Gastroesophageal sphincter (tissue), 4 donors: Measurements from ENCODE around the gene LIN54. TPM values are rescaled to one million over a fixed set of nuclear protein-coding genes. Genes with fewer than 3 reads are reported as not detected.

Source experiments
- ATAC-seq: fragments of 150-250 bp; one replicate; pipeline ENCODE4 v1.9.1; 2016; ENCODE audit warnings: mild to moderate bottlenecking, moderate library complexity
- H3K27ac ChIP-seq, 4 donors: fragments of 200-600 bp; sonication (generic) in 3 of 4; 1 replicate in 3 of 4; 2 replicates in 1 of 4; pipeline ENCODE4 v1.5.1; 2016 to 2019
- H3K27me3 ChIP-seq: fragments of 200-600 bp; sonication (generic); one replicate; pipeline ENCODE4 v1.5.1; 2019
- H3K36me3 ChIP-seq, 2 donors: fragments of 200-600 bp; sonication (generic); one replicate each; pipeline ENCODE4 v1.5.1; 2019; ENCODE audit warnings: control low read depth in 1 of 2
- H3K4me1 ChIP-seq, 3 donors: fragments of 200-600 bp; sonication (generic); 1 replicate in 2 of 3; 2 replicates in 1 of 3; pipeline ENCODE4 v1.5.1; 2016 to 2019; ENCODE audit warnings: control low read depth in 2 of 3
- H3K4me3 ChIP-seq, 2 donors: fragments of 200-600 bp; sonication (generic); one replicate each; pipeline ENCODE4 v1.5.1; 2019; ENCODE audit warnings: mild to moderate bottlenecking in 1 of 2, moderate library complexity in 1 of 2
- H3K9me3 ChIP-seq, 3 donors: fragments of 200-600 bp; sonication (generic); one replicate each; pipeline ENCODE4 v1.5.1; 2017 to 2019; ENCODE audit warnings: control low read depth in 2 of 3
- CTCF ChIP-seq, 4 experiments: fragments of 200-600 bp in 2 of 4; fragments of 450-650 bp in 2 of 4; sonication (generic) in 1 of 4; IDR thresholded peaks; one replicate each; pipeline ENCODE4 v1.5.1; 2017 to 2019; ENCODE audit warnings: antibody characterized with exemption in 4 of 4, mild to moderate bottlenecking in 2 of 4, moderate library complexity in 2 of 4
- EP300 ChIP-seq: sonication (generic); formaldehyde crosslinking; IDR thresholded peaks from one replicate; pipeline ENCODE4 v1.6.1; 2017; ENCODE audit warnings: antibody characterized with exemption, mild to moderate bottlenecking
- POLR2A ChIP-seq, 2 donors: fragments of 450-650 bp; IDR thresholded peaks; one replicate each; pipeline ENCODE4 v1.6.1; 2017; ENCODE audit warnings: antibody characterized with exemption in 2 of 2, mild to moderate bottlenecking in 2 of 2, moderate library complexity in 1 of 2
- POLR2AphosphoS5 ChIP-seq: sonication (generic); formaldehyde crosslinking; IDR thresholded peaks from one replicate; pipeline ENCODE4 v1.6.1; 2017; ENCODE audit warnings: antibody characterized with exemption
- WGBS, 2 donors: methylation state at CpG; one replicate each; pipeline ENCODE4 v1.1.5; 2018; ENCODE audit warnings: low coverage in 1 of 2; 5-methylcytosine and 5-hydroxymethylcytosine counted together
- total RNA-seq, 4 donors: library from RNA; depleted of rRNA; stranded (reverse); fragments of >200 nt; gene quantifications; one replicate each; pipeline ENCODE4 v1.1.0, GENCODE V29; 2016

The LIN54 gene
- total RNA-seq, 4 donors from 2014 or later, result 7.8 to 15.3 (median 10.2) TPM

DNA sequence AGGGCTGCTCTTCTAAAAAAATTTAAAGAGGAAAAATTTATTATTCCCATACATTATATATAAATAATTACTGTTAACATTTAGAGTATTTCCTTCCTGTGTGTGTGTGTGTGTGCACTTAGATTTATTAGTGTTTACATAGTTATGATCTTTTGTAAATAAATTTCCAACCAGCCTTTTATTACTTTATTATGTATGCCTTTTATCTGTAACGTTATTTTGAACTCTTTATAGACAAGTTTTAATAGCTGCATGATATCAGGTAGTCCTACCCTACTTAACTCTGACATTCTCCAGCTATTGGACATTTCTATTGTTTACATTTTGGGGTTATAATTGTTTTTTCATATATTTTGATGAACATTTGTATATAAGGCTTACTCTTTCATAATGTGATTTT, 101.3 kb downstream of the LIN54 start:
- Histone ChIP-seq H3K4me3 (no peak overlapping the region), H3K4me1 (no peaks in the 10 kb centered on the region), H3K9me3 (no peaks in the 10 kb centered on the region), H3K27me3 (no peaks in the 10 kb centered on the region), H3K36me3 (peaks cover 0 to 50% of the 10 kb centered on the region in 2 donors), H3K27ac (no peak overlapping the region)
- no peak for TF ChIP-seq POLR2AphosphoS5
- TF ChIP-seq POLR2A (IDR thresholded peaks at IDR 0.05), result no peak
- no peak for TF ChIP-seq EP300
- no peak for TF ChIP-seq CTCF (IDR thresholded peaks at IDR 0.05)
- ATAC-seq, result no peak
- 45 to 88% methylated on average over 1 of the region's 1 CpG for WGBS, 2 donors

DNA sequence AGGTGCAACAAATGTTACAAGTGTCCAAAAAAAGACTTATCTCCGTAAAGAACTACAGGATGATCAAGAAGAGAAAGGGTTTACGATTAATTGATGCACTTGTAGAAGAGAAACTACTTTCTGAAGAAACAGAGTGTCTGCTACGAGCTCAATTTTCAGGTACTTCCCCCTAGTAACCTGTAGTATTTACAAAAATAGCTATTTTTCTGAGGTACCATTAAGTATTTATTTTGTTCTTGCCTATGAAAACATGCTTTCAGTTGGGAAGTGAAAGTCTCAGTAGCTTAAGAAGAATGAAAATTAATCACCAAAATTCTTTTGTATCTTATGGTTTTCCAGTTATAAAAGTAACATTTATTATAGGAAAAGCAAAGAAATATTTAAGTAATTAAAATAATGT, 104.2 kb downstream of the LIN54 start:
- H3K27me3 ChIP-seq, result no peaks in the 10 kb centered on the region
- no peaks in the 10 kb centered on the region for H3K9me3 ChIP-seq
- H3K4me3 ChIP-seq, result no peak overlapping the region
- TF ChIP-seq EP300 (no peak), CTCF (IDR thresholded peaks at IDR 0.05) (no peak), POLR2AphosphoS5 (no peak), POLR2A (IDR thresholded peaks at IDR 0.05) (no peak)
- WGBS, 2 donors, result 88 to 98% methylated on average over 3 of the region's 3 CpGs
- H3K27ac ChIP-seq, result no peak overlapping the region
- H3K36me3 ChIP-seq, result peaks cover 0 to 39% of the 10 kb centered on the region in 2 donors
- no peak for ATAC-seq
- H3K4me1 ChIP-seq, result peaks cover 0 to 9% (median 3%) of the 10 kb centered on the region in 3 donors

- Histone ChIP-seq H3K27me3 (no peaks in the 10 kb centered on the region), H3K4me3 (no peak overlapping the region), H3K36me3 (peaks cover 0 to 30% of the 10 kb centered on the region in 2 donors), H3K4me1 (peaks cover 0 to 12% (median 3%) of the 10 kb centered on the region in 3 donors), H3K9me3 (no peaks in the 10 kb centered on the region), H3K27ac (no peak overlapping the region)
- TF ChIP-seq POLR2A (IDR thresholded peaks at IDR 0.05) (no peak), EP300 (no peak), POLR2AphosphoS5 (no peak), CTCF (IDR thresholded peaks at IDR 0.05) (no peak)
- WGBS, 2 donors, result 84 to 95% methylated on average over 2 of the region's 2 CpGs
- ATAC-seq, result no peak
Measured at GRCh38 chr4:82905205-82905604, 105.4 kb downstream of the LIN54 start.

GRCh38 chr4:82903737-82904136, 106.9 kb downstream of the LIN54 start:
- no peak for TF ChIP-seq CTCF (IDR thresholded peaks at IDR 0.05)
- no peak for TF ChIP-seq POLR2AphosphoS5
- no peak for TF ChIP-seq EP300
- no peak for TF ChIP-seq POLR2A (IDR thresholded peaks at IDR 0.05)
- Histone ChIP-seq H3K36me3 (peaks cover 0 to 29% of the 10 kb centered on the region in 2 donors), H3K27me3 (no peaks in the 10 kb centered on the region), H3K4me3 (no peak overlapping the region), H3K4me1 (peaks cover 0 to 22% (median 3%) of the 10 kb centered on the region in 3 donors), H3K9me3 (no peaks in the 10 kb centered on the region), H3K27ac (no peak overlapping the region)
- WGBS, 2 donors, result 97 to 100% methylated on average over 2 of the region's 5 CpGs
- ATAC-seq, result no peak

- Histone ChIP-seq H3K4me3 (peak overlapping the region; percentile 45 to 70), H3K4me1 (peaks cover 4 to 47% (median 13%) of the 10 kb centered on the region in 3 donors), H3K9me3 (no peaks in the 10 kb centered on the region), H3K36me3 (peaks cover 0 to 22% of the 10 kb centered on the region in 2 donors), H3K27me3 (no peaks in the 10 kb centered on the region), H3K27ac (peak overlapping the region; percentile 84 to 99 (median 98))
- peak; percentile 14 for ATAC-seq
- WGBS, 2 donors, result 0% methylated on average over 1 to 4 of the region's 8 CpGs
- no peak for TF ChIP-seq EP300
- TF ChIP-seq POLR2AphosphoS5, result no peak
- no peak for TF ChIP-seq POLR2A (IDR thresholded peaks at IDR 0.05)
- TF ChIP-seq CTCF (IDR thresholded peaks at IDR 0.05), result no peak
Measured at GRCh38 chr4:82901183-82901718, 109.4 kb downstream of the LIN54 start.
